ENCODE results near the gene PRDM7.
"Not testable (repeated sequence)": the region's sequence is repeated elsewhere in the genome, so short reads cannot be mapped to it uniquely, and the experiment has no call there.

Gene PRDM7

GRCh38 chr16:90097010-90097684 lies 20.0 kb upstream of the PRDM7 start:
- not testable (repeated sequence) for H3K36me3 ChIP-seq (ENCODE audit: control insufficient read depth, insufficient read depth, low read length); H3K9me3 ChIP-seq (ENCODE audit: control insufficient read depth, insufficient read depth, low read length); H3K9ac ChIP-seq (ENCODE audit: low read depth, low read length); H3K4me1 ChIP-seq (ENCODE audit: control insufficient read depth, insufficient read depth, low read length); H3K27ac ChIP-seq (ENCODE audit: low read depth, low read length); H3K4me3 ChIP-seq (ENCODE audit: low read depth, low read length); H3K27me3 ChIP-seq (ENCODE audit: control insufficient read depth, insufficient read depth, low read length)

GRCh38 chr16:90094791-90095190 lies 17.7 kb upstream of the PRDM7 start:
- H3K27me3 ChIP-seq (ENCODE audit: control insufficient read depth, insufficient read depth, low read length); H3K4me1 ChIP-seq (ENCODE audit: control insufficient read depth, insufficient read depth, low read length); H3K9me3 ChIP-seq (ENCODE audit: control insufficient read depth, insufficient read depth, low read length); H3K27ac ChIP-seq (ENCODE audit: low read depth, low read length); H3K4me3 ChIP-seq (ENCODE audit: low read depth, low read length); H3K36me3 ChIP-seq (ENCODE audit: control insufficient read depth, insufficient read depth, low read length); H3K9ac ChIP-seq (ENCODE audit: low read depth, low read length): not testable (repeated sequence)

GRCh38 chr16:90094296-90094695 lies 17.2 kb upstream of the PRDM7 start:
- H3K4me3 ChIP-seq (ENCODE audit: low read depth, low read length); H3K27me3 ChIP-seq (ENCODE audit: control insufficient read depth, insufficient read depth, low read length); H3K9me3 ChIP-seq (ENCODE audit: control insufficient read depth, insufficient read depth, low read length); H3K36me3 ChIP-seq (ENCODE audit: control insufficient read depth, insufficient read depth, low read length); H3K27ac ChIP-seq (ENCODE audit: low read depth, low read length); H3K9ac ChIP-seq (ENCODE audit: low read depth, low read length); H3K4me1 ChIP-seq (ENCODE audit: control insufficient read depth, insufficient read depth, low read length): not testable (repeated sequence)

- not testable (repeated sequence) for H3K27ac ChIP-seq (ENCODE audit: low read depth, low read length); H3K4me1 ChIP-seq (ENCODE audit: control insufficient read depth, insufficient read depth, low read length); H3K27me3 ChIP-seq (ENCODE audit: control insufficient read depth, insufficient read depth, low read length); H3K9me3 ChIP-seq (ENCODE audit: control insufficient read depth, insufficient read depth, low read length); H3K36me3 ChIP-seq (ENCODE audit: control insufficient read depth, insufficient read depth, low read length); H3K4me3 ChIP-seq (ENCODE audit: low read depth, low read length); H3K9ac ChIP-seq (ENCODE audit: low read depth, low read length)
Measured at GRCh38 chr16:90093799-90094198, 16.7 kb upstream of the PRDM7 start.

GRCh38 chr16:90092781-90093180 lies 15.7 kb upstream of the PRDM7 start:
- H3K27ac ChIP-seq (ENCODE audit: low read depth, low read length); H3K9me3 ChIP-seq (ENCODE audit: control insufficient read depth, insufficient read depth, low read length); H3K4me3 ChIP-seq (ENCODE audit: low read depth, low read length); H3K9ac ChIP-seq (ENCODE audit: low read depth, low read length); H3K27me3 ChIP-seq (ENCODE audit: control insufficient read depth, insufficient read depth, low read length); H3K36me3 ChIP-seq (ENCODE audit: control insufficient read depth, insufficient read depth, low read length); H3K4me1 ChIP-seq (ENCODE audit: control insufficient read depth, insufficient read depth, low read length): not testable (repeated sequence)

GRCh38 chr16:90084215-90084950 lies 7.3 kb upstream of the PRDM7 start:
- H3K36me3 ChIP-seq (ENCODE audit: control insufficient read depth, insufficient read depth, low read length): no peaks in the 10 kb centered on the region
- no peak overlapping the region for H3K27ac ChIP-seq (ENCODE audit: low read depth, low read length)
- H3K9ac ChIP-seq (ENCODE audit: low read depth, low read length): no peak overlapping the region
- no peaks in the 10 kb centered on the region for H3K4me1 ChIP-seq (ENCODE audit: control insufficient read depth, insufficient read depth, low read length)
- 0 out of 2 replicates have a peak, but pooled peaks cover 8% of the 10 kb centered on the region for H3K9me3 ChIP-seq (ENCODE audit: control insufficient read depth, insufficient read depth, low read length)
- no peaks in the 10 kb centered on the region for H3K27me3 ChIP-seq (ENCODE audit: control insufficient read depth, insufficient read depth, low read length)
- no peak overlapping the region for H3K4me3 ChIP-seq (ENCODE audit: low read depth, low read length)

GRCh38 chr16:90083139-90083538 lies 6.0 kb upstream of the PRDM7 start:
- Histone ChIP-seq H3K36me3 (ENCODE audit: control insufficient read depth, insufficient read depth, low read length) (no peaks in the 10 kb centered on the region), H3K9ac (ENCODE audit: low read depth, low read length) (no peak overlapping the region), H3K27me3 (ENCODE audit: control insufficient read depth, insufficient read depth, low read length) (peaks cover 6% of the 10 kb centered on the region; the same call in 1 of the 2 replicates), H3K4me1 (ENCODE audit: control insufficient read depth, insufficient read depth, low read length) (no peaks in the 10 kb centered on the region), H3K4me3 (ENCODE audit: low read depth, low read length) (no peak overlapping the region), H3K27ac (ENCODE audit: low read depth, low read length) (no peak overlapping the region), H3K9me3 (ENCODE audit: control insufficient read depth, insufficient read depth, low read length) (0 out of 2 replicates have a peak, but pooled peaks cover 8% of the 10 kb centered on the region)

- Histone ChIP-seq H3K9ac (ENCODE audit: low read depth, low read length) (no peak overlapping the region), H3K27ac (ENCODE audit: low read depth, low read length) (no peak overlapping the region), H3K4me3 (ENCODE audit: low read depth, low read length) (no peak overlapping the region), H3K4me1 (ENCODE audit: control insufficient read depth, insufficient read depth, low read length) (no peaks in the 10 kb centered on the region), H3K36me3 (ENCODE audit: control insufficient read depth, insufficient read depth, low read length) (no peaks in the 10 kb centered on the region), H3K27me3 (ENCODE audit: control insufficient read depth, insufficient read depth, low read length) (peaks cover 14% of the 10 kb centered on the region), H3K9me3 (ENCODE audit: control insufficient read depth, insufficient read depth, low read length) (0 out of 2 replicates have a peak, but pooled peaks cover 9% of the 10 kb centered on the region)
Measured at GRCh38 chr16:90081606-90081970, 4.5 kb upstream of the PRDM7 start.

- Histone ChIP-seq H3K27ac (ENCODE audit: low read depth, low read length) (no peak overlapping the region), H3K9ac (ENCODE audit: low read depth, low read length) (no peak overlapping the region), H3K9me3 (ENCODE audit: control insufficient read depth, insufficient read depth, low read length) (peaks cover 7% of the 10 kb centered on the region; the same call in 1 of the 2 replicates), H3K27me3 (ENCODE audit: control insufficient read depth, insufficient read depth, low read length) (peaks cover 25% of the 10 kb centered on the region), H3K4me3 (ENCODE audit: low read depth, low read length) (no peak overlapping the region), H3K4me1 (ENCODE audit: control insufficient read depth, insufficient read depth, low read length) (no peaks in the 10 kb centered on the region), H3K36me3 (ENCODE audit: control insufficient read depth, insufficient read depth, low read length) (no peaks in the 10 kb centered on the region)
Measured at GRCh38 chr16:90078579-90078895, 1.4 kb upstream of the PRDM7 start.

GRCh38 chr16:90077757-90078578 lies 837 bp upstream of the PRDM7 start:
- peaks cover 25% of the 10 kb centered on the region for H3K27me3 ChIP-seq (ENCODE audit: control insufficient read depth, insufficient read depth, low read length)
- H3K4me3 ChIP-seq (ENCODE audit: low read depth, low read length): peak overlapping the region; percentile 53
- no peaks in the 10 kb centered on the region for H3K4me1 ChIP-seq (ENCODE audit: control insufficient read depth, insufficient read depth, low read length)
- H3K9ac ChIP-seq (ENCODE audit: low read depth, low read length): no peak overlapping the region
- no peaks in the 10 kb centered on the region for H3K36me3 ChIP-seq (ENCODE audit: control insufficient read depth, insufficient read depth, low read length)
- H3K27ac ChIP-seq (ENCODE audit: low read depth, low read length): no peak overlapping the region
- peaks cover 4% of the 10 kb centered on the region; the same call in 1 of the 2 replicates for H3K9me3 ChIP-seq (ENCODE audit: control insufficient read depth, insufficient read depth, low read length)

Measured in HUES48 (cell line).